Cerebellar cortex (tissue), 1 donor: ENCODE measurements around the gene PTGR2.
"Not testable (repeated sequence)": the region's sequence is repeated elsewhere in the genome, so short reads cannot be mapped to it uniquely, and the experiment has no call there.

ENCODE experiments used
- DNase-seq: peaks from one replicate; pipeline ENCODE4 v3.0.0-alpha.2; 2015; ENCODE audit warnings: low spot score

The PTGR2 gene

DNA sequence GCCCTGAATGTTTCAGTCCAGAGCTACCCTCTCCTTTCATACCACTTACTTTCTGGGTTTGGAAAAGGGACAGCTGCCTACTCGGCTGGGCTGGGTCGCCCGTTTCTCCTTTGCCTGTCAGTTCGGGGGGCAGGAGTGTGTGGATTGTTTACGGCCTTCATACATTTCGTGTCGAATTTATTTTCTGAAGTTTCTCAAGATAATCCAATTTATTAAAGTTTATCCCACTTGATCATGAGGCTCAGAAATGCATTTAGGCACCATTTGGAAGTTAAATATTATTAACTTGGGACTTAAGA, 35.6 kb downstream of the PTGR2 start:
- no peak for DNase-seq

DNA sequence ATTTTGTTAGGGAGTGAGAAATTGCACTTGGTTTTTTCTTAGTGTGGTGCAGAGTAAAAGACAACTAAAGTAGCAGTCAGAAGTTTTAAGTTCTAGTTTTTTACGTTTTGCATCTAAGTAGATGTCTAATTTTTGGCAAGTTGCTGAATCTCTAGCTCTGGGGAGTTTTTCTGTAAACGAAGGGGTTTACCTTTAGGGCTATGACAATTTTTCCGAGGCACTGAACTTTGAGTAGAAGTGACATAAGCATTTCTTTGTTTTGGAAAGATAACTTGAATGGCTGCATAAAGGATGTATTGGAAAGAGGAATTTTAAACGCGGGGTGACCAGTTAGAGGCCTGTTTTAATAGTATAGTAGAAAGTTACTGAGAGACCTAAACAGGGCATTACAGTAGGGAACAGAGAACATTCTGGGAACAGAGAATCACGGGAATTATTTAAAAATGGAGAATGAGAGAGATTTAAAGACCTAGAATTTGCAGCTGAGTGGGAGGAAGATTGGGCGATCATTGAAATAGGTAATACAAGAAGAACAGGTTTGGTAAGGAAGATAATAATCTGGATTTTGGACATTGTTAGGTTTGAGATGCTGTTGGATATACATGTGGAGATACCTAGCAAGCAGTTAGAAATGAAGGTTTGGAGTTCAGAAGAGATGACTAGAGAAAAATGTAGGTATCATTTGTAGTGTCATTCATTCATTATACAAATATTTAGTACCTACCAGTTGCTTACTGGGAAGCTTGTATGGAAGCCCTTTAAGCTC, 36.2 kb downstream of the PTGR2 start:
- DNase-seq, result no peak

DNA sequence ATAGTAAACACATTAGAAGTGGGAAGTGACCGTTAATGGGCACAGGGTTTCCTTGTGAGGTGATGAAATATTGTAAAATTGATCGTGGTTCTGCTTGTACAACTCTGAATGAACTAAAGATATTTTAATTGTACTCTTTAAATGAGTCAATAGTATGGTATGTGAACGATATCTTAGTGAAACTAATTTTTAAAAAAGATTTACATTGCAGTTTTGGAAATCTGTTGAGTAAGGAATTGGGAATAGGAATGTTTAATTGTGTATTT, 36.8 kb downstream of the PTGR2 start:
- no peak for DNase-seq

DNA sequence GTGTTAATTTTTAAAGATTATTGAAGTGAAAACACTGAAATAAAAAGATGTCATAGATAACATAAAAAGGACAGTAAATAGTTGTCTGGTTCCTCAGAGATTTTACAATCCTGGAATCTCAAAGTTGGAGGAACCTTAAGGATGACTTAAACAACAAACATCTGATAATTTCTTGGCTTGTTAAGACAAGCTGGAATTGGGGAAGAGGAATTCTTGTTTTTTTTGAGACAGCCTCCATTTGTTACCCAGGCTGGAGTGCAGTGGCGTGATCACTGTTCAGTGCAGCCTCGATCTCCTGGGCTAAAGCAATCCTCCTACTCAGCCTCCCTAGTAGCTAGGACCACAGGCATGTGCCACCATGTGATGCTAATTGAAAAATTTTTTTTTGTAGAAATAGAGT, 37.3 kb downstream of the PTGR2 start:
- no peak for DNase-seq

DNA sequence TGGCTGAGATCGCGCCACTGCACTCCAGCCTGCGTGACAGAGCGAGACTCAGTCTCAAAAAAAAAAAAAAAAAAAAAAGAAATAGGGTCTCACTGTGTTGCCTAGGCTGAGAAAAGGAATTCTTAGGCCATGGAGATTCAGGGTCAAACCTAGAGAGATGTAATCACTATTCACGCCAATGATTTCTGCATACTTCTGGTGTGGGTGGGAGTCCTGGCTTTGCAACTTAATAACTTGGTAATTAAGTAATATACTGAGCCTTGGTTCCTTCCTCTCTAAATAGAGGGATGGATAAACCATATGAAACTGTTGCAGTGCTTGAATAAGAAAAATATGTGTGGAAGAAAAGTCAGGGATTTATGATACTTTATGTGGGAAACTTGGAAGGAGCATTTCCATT, 37.7 kb downstream of the PTGR2 start:
- DNase-seq, result no peak

DNA sequence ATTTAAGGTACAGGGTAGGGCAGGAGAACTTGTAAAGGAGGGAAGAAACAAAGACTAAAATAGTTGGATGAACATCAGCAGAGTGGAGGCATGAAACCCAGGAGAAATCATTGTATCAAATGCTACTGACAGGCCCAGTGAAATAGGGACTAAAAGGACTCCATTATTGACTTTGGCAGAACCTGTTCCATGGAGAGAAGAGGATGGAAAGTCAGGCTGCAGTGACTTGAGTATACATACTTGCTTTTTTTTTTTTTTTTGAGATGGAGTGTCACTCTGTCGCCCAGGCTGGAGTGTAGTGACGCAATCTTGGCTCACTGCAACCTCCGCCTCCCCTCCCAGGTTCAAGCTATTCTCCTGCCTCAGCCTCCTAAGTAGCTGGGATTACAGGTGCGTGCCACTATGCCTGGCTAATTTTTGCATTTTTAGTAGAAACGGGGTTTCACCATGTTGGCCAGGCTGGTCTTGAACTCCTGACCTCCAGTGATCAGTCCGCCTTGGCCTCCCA, 42.6 kb downstream of the PTGR2 start:
- not testable (repeated sequence) for DNase-seq

DNA sequence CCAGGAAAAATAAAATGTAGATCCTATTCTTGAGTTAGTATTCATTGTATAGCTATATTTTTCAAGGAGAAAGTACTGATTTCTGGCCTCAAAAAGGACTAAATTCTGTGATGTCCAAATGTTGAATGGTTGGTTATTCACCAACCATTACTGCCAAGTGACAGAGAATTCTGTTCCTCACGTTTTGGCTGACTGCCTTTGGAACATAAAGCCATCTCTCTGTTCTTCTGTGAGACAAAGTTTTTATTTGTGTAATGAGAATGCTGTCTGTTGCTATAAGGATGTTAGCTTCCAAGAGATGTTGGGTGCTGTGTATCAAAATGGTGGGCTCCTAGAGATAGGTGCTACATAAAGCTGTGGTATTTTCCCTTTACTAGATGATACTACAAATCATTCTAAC, 44.3 kb downstream of the PTGR2 start:
- no peak for DNase-seq

DNA sequence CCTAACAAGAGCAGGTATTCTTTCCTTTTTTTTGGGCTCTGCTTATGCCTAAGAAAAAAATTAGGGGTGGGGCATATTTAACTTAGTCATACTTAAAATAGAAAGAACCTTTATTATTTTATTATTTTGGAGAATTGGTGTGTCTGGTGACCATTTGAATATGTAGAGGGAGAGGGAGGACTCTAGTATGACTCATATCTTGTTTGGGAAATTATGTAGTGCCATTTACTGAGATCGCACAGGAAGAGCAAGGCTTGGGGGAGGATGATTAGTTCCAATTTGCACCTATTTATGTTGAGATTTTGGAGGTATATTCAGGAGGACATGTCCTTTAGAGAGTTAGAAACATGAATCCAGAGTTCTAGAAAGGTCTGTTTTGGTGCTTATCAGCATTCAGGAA, 44.9 kb downstream of the PTGR2 start:
- DNase-seq, result no peak

DNA sequence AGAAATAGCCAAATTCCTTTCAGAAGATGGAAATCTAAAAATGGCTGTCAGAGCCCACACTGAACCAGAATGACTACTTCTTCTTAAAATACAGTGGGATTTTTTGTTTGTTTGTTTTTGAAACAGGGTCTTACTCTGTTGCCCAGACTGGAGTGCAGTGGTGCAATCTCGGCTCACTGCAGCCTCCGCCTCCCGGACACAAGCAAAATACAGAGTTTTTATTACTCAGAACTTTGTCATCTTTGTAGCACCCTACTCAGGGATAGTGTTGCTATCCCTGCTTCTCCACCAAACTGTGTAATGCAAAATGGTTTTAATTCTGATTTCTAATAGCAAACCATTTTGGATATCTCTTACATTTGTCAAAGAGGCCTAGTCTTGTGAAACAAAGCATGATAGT, 51.4 kb downstream of the PTGR2 start:
- DNase-seq, result no peak

DNA sequence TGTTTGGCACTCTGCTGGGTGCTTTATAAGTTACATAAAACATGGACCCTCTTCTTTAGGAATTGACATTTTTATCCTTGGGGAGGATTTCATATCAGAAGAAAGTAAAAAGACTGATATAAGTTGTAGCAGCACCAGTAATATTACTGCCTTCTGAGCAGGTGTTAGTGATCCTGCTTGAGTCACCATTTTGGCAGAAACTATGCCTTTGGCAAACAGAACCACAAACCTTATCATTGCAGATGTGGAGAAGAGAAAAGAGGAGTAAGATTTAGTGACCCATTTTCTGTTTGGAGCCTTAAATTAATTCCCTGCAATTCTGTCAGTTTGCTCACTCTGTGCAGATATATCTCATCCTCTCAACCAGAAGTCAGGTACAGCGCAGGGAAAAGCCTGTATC, 58.0 kb downstream of the PTGR2 start:
- no peak for DNase-seq

DNA sequence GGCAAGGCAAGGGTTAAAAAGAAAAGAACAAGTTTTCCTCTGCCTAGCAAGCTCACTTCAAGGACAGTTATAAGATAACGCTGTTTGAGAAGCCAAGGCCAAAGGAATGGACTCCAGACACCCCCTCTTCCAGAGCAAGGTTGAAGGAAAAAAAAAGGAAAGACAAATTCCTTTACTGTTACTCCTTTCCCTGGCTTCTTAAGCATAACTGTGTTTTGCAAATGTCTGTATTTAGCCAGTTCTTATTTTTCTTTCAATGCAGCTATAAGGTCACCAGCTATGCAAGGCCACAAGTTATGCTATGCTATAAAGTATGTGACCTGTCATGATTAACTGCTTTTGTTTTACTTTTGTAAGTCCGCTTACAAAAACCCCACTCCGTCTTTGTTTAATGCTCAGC, 61.6 kb downstream of the PTGR2 start:
- DNase-seq, result no peak

DNA sequence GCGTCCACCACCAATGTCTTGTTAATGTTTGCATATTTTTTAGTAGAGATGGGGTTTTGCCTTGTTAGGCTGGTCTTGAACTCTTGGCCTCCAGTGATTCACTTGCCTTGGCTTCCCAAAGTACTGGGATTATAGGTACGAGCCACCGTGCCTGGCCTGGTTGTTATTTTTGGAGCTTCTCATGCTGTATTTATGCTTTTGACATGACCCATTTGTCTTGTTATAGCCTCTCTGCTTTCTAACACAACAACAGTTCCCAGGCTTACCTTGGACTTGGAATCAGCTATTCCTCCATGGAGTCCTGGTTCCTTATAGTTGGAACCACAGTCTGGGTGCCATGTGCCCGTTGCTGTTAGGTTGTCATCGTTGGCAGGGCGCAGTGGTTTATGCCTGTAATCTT, 64.7 kb downstream of the PTGR2 start:
- DNase-seq, result no peak

DNA sequence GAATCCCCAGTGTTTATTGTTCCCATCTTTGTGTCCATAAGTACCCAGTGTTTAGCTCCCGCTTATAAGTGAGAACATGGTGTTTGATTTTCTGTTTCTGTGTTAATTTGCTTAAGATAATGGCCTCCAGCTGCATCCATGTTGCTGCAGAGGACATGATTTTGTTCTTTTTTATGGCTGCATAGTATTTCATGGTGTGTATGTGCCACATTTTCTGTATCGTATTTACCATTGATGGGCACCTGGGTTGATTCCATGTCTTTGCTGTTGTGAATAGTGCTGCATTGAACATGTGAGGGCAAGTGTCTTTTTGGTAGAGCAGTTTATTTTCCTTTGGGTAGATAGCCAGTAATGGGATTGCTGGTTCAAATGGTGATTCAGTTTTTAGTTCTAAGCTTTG, 67.8 kb downstream of the PTGR2 start:
- not testable (repeated sequence) for DNase-seq

DNA sequence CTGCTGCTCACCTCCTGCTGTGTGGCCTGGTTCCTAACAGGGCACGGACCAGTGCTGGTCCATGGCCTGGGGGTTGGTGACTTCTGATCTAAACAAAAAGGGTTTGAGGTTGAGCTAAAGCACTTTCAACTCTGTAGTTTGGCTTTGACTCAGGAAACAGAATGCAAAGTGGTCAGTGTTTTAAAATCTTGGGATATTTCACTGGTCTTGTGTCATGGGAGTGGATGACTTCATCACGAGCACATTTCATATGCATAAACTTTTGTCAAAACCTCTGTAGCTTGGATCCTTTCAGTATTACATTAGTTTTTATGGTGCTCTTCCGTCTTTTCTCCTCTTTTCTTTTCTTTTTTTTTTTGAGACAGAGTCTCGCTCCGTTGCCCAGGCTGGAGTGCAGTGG, 72.7 kb downstream of the PTGR2 start:
- no peak for DNase-seq
